Esophagus muscularis mucosa (tissue), 4 donors: ENCODE measurements around the gene OR2AP1. TPM values are rescaled to one million over a fixed set of nuclear protein-coding genes. Genes with fewer than 3 reads are reported as not detected.
"Not testable (repeated sequence)": the region's sequence is repeated elsewhere in the genome, so short reads cannot be mapped to it uniquely, and the experiment has no call there.

ENCODE experiments used
- DNase-seq: peaks from one replicate; pipeline ENCODE4 v3.0.0-alpha.2; 2017; ENCODE audit errors: extremely low spot score
- H3K27ac ChIP-seq, 4 donors: fragments of 200-600 bp; sonication (generic); replicated peaks in 1 of 4; 1 replicate in 3 of 4; 2 replicates in 1 of 4; pipeline ENCODE4 v1.5.1; 2016 to 2019; ENCODE audit warnings: mild to moderate bottlenecking in 1 of 4
- H3K27me3 ChIP-seq, 4 donors: fragments of 200-600 bp; sonication (generic); one replicate each; pipeline versions ENCODE4 v1.5.1 to v1.6.0; 2016 to 2019
- H3K36me3 ChIP-seq, 4 donors: fragments of 200-600 bp; sonication (generic); one replicate each; pipeline ENCODE4 v1.5.1; 2016 to 2019
- H3K4me1 ChIP-seq, 4 donors: fragments of 200-600 bp; sonication (generic); one replicate each; pipeline ENCODE4 v1.5.1; 2016 to 2019
- H3K4me3 ChIP-seq, 4 donors: fragments of 200-600 bp; sonication (generic); 1 replicate in 2 of 4; 2 replicates in 2 of 4; pipeline ENCODE4 v1.5.1; 2016 to 2019; ENCODE audit warnings: mild to moderate bottlenecking in 4 of 4, moderate library complexity in 1 of 4
- H3K9me3 ChIP-seq, 4 donors: fragments of 200-600 bp; sonication (generic); 1 replicate in 3 of 4; 2 replicates in 1 of 4; pipeline ENCODE4 v1.5.1; 2016 to 2019
- EP300 ChIP-seq: sonication (generic); formaldehyde crosslinking; IDR thresholded peaks from one replicate; pipeline ENCODE4 v1.6.1; 2017; ENCODE audit warnings: antibody characterized with exemption
- POLR2A ChIP-seq: fragments of 450-650 bp; IDR thresholded peaks from one replicate; pipeline ENCODE4 v1.6.1; 2017; ENCODE audit warnings: antibody characterized with exemption, moderate library complexity, mild to moderate bottlenecking, low read depth
- POLR2AphosphoS5 ChIP-seq, 2 donors: sonication (generic); formaldehyde crosslinking; IDR thresholded peaks; one replicate each; pipeline ENCODE4 v1.6.1; 2017; ENCODE audit warnings: antibody characterized with exemption in 2 of 2
- WGBS: methylation state at CpG from one replicate; pipeline ENCODE4 v1.1.5; 2018; 5-methylcytosine and 5-hydroxymethylcytosine counted together
- intact Hi-C: fragments of 100-400 bp; cut with DNase I; formaldehyde crosslinking; loops from one replicate; pipeline ENCODE4 v1.15.1; 2023
- total RNA-seq, 4 donors: library from RNA; depleted of rRNA; stranded (reverse); fragments of >200 nt; gene quantifications; one replicate each; pipeline versions ENCODE4 v1.1.0 to v1.2.1, GENCODE V29; 2016
- TF ChIP-seq, protein P1 (sequence below), 3 experiments: fragments of 200-600 bp in 2 of 3; fragments of 450-650 bp in 1 of 3; sonication (generic) in 2 of 3; IDR thresholded peaks; one replicate each; pipeline ENCODE4 v1.5.1; 2017 to 2019; ENCODE audit warnings: antibody characterized with exemption in 3 of 3, mild to moderate bottlenecking in 2 of 3, moderate library complexity in 1 of 3

OR2AP1 gene
- total RNA-seq, result not detected

DNA sequence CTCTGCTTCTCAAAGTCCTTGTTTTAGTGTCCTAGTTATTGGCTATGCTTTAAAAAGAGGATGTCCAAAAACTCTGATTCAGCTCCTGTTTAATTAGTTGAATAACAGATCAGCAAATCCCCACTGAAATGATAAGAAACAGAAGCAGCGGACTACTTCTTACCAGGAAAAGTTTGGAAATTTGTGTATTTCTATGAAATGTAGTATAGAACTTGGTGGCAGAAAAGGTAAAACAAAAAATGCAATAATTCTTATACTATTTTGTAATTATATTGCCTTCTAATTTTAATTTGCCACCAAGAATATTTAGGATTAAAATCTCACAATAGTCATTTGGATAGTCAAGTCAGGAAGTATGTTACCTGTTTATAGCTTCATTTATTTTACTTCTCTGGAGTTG lies at the start of gene OR2AP1:
TSS of gene OR2AP1 (plus strand) at position 301 of the 400 bp plus-strand sequence. CDS start 1,947 bp downstream, outside the sequence.
- intact Hi-C loops, result no loop called here
- no peak within 1 kb of the TSS for H3K4me3 ChIP-seq
- H3K27ac ChIP-seq, result no peak within 1 kb of the TSS
- no peaks in the 10 kb centered on the region for H3K36me3 ChIP-seq
- no peaks in the 10 kb centered on the region for H3K27me3 ChIP-seq
- H3K4me1 ChIP-seq, result no peaks in the 10 kb centered on the region
- H3K9me3 ChIP-seq, result peaks cover 0 to 34% (median 22%) of the 10 kb centered on the region in 4 donors
- no peak for DNase-seq
- WGBS, result 67% methylated on average over 1 of the region's 1 CpG
- TF ChIP-seq, protein P1, sequence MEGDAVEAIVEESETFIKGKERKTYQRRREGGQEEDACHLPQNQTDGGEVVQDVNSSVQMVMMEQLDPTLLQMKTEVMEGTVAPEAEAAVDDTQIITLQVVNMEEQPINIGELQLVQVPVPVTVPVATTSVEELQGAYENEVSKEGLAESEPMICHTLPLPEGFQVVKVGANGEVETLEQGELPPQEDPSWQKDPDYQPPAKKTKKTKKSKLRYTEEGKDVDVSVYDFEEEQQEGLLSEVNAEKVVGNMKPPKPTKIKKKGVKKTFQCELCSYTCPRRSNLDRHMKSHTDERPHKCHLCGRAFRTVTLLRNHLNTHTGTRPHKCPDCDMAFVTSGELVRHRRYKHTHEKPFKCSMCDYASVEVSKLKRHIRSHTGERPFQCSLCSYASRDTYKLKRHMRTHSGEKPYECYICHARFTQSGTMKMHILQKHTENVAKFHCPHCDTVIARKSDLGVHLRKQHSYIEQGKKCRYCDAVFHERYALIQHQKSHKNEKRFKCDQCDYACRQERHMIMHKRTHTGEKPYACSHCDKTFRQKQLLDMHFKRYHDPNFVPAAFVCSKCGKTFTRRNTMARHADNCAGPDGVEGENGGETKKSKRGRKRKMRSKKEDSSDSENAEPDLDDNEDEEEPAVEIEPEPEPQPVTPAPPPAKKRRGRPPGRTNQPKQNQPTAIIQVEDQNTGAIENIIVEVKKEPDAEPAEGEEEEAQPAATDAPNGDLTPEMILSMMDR (IDR thresholded peaks at IDR 0.05), result no peak
- no peak for TF ChIP-seq POLR2AphosphoS5 (IDR thresholded peaks at IDR 0.05)
- TF ChIP-seq EP300, result no peak
- no peak for TF ChIP-seq POLR2A

DNA sequence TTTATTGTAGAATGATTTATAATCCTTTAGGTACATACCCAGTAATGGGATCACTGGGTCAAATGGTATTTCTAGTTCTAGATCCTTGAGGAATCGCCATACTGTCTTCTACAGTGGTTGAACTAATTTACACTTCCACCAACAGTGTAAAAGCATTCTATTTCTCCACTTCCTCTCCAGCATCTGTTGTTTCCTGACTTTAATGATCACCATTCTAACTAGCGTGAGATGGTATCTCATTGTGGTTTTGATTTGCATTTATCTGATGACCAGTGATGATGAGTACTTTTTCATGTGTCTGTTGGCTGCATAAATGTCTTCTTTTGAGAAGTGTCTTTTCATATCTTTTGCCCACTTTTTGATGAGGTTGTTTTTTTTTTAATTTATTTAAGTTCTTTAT lies 24.0 kb upstream of the OR2AP1 start:
- H3K4me3 ChIP-seq, intact Hi-C loops, H3K27ac ChIP-seq, H3K4me1 ChIP-seq, H3K27me3 ChIP-seq, DNase-seq, H3K9me3 ChIP-seq, H3K36me3 ChIP-seq: not testable (repeated sequence)
- 72% methylated on average over 2 of the region's 2 CpGs for WGBS

DNA sequence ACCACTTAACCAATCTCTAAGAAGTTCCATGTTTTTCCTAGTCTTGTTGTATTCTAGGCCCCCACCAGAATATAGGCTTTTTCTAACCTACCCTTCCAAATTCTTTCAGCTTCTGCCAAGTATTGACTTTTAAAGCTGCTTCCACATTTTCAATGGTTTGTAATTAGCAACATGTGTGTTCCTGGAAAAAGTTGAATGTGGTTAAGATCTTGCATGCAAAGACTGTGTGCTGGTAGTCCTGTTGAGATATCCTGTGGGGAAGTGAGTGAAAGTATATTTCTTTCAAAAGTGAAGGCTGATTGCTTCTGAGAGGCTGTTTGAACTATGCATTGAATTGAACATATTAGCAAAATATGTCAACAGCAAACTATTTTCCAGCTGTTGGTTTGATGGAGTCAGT lies 23.5 kb upstream of the OR2AP1 start:
- Histone ChIP-seq H3K36me3 (no peaks in the 10 kb centered on the region), H3K27ac (no peak overlapping the region), H3K27me3 (no peaks in the 10 kb centered on the region), H3K4me3 (no peak overlapping the region), H3K4me1 (no peaks in the 10 kb centered on the region), H3K9me3 (no peaks in the 10 kb centered on the region)
- TF ChIP-seq EP300, result no peak
- no peak for TF ChIP-seq POLR2AphosphoS5 (IDR thresholded peaks at IDR 0.05)
- TF ChIP-seq POLR2A, result no peak
- TF ChIP-seq, protein P1 (IDR thresholded peaks at IDR 0.05), result no peak
- DNase-seq, result no peak
- intact Hi-C loops, result no loop called here

DNA sequence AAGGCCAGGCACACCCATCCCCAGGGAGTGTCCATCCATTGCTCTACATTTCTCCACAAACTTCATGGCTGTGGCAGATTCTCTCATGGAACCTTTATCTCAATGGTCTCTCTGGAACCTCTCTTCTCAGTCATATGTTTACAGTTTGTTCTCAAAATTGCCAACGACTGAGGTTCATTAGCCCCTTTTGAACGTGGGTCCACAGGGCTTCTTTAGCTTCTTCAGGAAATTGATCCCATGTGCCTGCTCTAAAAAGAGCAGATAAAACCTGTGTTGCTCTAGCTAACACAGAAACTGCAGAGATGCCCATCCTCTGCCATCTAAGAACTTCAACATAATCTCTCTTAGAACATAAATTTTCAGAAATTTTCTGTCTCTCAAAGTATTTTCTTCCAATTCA lies 23.0 kb upstream of the OR2AP1 start, which contains the start of gene OR6C4:
TSS of gene OR6C4 (plus strand) at position 301 of the 400 bp plus-strand sequence. CDS start 1,625 bp downstream, outside the sequence.
- TF ChIP-seq, protein P1 (IDR thresholded peaks at IDR 0.05), result no peak
- no peak for TF ChIP-seq EP300
- TF ChIP-seq POLR2AphosphoS5 (IDR thresholded peaks at IDR 0.05), result no peak
- TF ChIP-seq POLR2A, result no peak
- no peak within 1 kb of the TSS for H3K4me3 ChIP-seq
- H3K9me3 ChIP-seq, result no peaks in the 10 kb centered on the region
- 44% methylated on average over 2 of the region's 2 CpGs for WGBS
- no peaks in the 10 kb centered on the region for H3K27me3 ChIP-seq
- no peaks in the 10 kb centered on the region for H3K4me1 ChIP-seq
- DNase-seq, result no peak
- no peaks in the 10 kb centered on the region for H3K36me3 ChIP-seq
- intact Hi-C loops, result no loop called here
- no peak within 1 kb of the TSS for H3K27ac ChIP-seq

DNA sequence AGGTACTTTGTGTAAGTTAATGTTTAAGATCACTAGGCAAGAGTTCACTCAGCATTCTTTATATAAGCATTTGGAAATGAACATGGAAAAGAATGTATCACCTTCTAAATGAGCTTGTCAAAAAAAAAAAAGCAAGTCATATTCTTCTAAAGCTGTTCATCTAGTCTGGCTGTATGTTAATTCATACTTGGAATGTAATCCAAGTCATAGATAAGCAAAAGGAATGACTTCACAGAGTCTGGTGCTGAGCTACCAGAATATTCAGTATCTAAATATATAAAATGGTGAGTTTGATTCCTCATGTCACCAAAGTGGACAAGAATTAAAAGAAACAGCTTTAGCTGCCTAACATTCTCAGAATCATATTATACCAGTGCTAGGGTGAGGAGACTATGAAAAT lies 18.0 kb upstream of the OR2AP1 start:
- no peak for DNase-seq
- H3K27ac ChIP-seq, result no peak overlapping the region
- no peak overlapping the region for H3K4me3 ChIP-seq
- H3K27me3 ChIP-seq, result no peaks in the 10 kb centered on the region
- H3K9me3 ChIP-seq, result peaks cover 0 to 22% (median 11%) of the 10 kb centered on the region in 4 donors
- intact Hi-C loops, result no loop called here
- H3K36me3 ChIP-seq, result no peaks in the 10 kb centered on the region
- H3K4me1 ChIP-seq, result no peaks in the 10 kb centered on the region
- TF ChIP-seq, protein P1 (IDR thresholded peaks at IDR 0.05), result no peak
- TF ChIP-seq POLR2A (no peak), EP300 (no peak), POLR2AphosphoS5 (IDR thresholded peaks at IDR 0.05) (no peak)

DNA sequence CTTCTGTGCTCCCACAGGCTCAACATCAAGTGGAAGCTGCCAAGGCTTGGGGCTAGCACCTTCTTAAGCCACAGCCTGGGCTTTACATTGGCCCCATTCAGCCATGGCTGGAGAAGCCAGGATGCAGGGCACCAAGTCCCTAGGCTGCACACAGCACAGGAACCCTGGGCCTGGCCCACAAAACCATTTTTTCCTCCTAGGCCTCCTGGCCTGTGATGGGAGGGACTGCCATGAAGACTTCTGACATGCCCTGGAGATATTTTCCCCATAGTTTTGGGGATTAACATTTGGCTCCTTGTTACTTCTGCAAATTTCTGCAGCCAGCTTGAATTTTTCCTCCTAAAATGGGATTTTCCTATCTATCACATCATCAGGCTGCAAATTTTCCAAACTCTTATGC lies 2.2 kb upstream of the OR2AP1 start:
- DNase-seq, H3K27ac ChIP-seq, H3K36me3 ChIP-seq, H3K4me3 ChIP-seq, intact Hi-C loops, H3K27me3 ChIP-seq, H3K4me1 ChIP-seq: not testable (repeated sequence)
- peaks cover 0 to 34% (median 22%) of the 10 kb centered on the region in 4 donors for H3K9me3 ChIP-seq

DNA sequence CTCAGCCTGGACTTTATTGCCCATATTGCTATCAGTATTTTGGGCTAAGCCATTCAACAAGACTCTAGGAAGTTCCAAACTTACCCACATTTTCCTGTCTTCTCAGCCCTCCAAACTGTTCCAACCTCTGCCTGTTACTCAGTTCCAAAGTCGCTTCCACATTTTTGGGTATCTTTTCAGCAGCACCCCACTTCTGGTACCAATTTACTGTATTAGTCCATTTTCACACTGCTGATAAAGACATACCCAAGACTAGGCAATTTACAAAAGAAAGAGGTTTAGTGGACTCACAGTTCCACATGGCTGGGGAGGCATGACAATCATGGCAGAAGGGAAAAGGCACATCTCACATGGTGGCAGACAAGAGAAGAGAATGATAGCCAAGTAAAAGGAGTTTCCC lies 1.6 kb upstream of the OR2AP1 start:
- peaks cover 0 to 34% (median 22%) of the 10 kb centered on the region in 4 donors for H3K9me3 ChIP-seq
- intact Hi-C loops, H3K27ac ChIP-seq, H3K36me3 ChIP-seq, H3K4me3 ChIP-seq, DNase-seq, H3K27me3 ChIP-seq, H3K4me1 ChIP-seq: not testable (repeated sequence)
- WGBS, result 87% methylated on average over 1 of the region's 1 CpG
